ENCODE results near the gene CCDC18.
"Not testable (repeated sequence)": the region's sequence is repeated elsewhere in the genome, so short reads cannot be mapped to it uniquely, and the experiment has no call there.

Gene CCDC18

GRCh38 chr1:93205892-93206566 is 25.5 kb downstream of the CCDC18 start:
- H3K4me1 ChIP-seq (ENCODE audit: control insufficient read depth, insufficient read depth, low read length): no peaks in the 10 kb centered on the region

DNA sequence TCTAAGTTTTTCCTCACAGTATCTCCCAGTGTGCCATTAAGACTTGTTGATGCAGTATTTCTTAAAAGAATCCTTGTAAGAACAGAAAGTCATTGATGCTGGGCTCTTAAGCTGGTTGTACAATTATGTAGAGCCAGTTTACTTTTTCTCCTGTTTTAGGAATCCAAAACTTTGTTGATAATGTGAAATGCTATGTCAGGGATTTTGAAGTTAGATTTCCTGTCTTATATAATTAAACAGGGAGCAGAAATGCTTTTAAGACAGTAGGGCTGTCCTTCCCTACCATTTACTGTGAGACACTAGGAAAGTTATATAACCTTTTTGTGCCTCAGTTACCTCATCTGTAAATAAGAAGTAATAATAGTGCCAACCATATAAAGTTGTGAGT is 26.0 kb downstream of the CCDC18 start:
- Histone ChIP-seq H3K4me1 (ENCODE audit: control insufficient read depth, insufficient read depth, low read length) (no peaks in the 10 kb centered on the region), H3K9me3 (ENCODE audit: control insufficient read depth, insufficient read depth, low read depth, low read length) (no peaks in the 10 kb centered on the region), H3K27ac (ENCODE audit: low read depth, low read length) (no peak overlapping the region), H3K9ac (ENCODE audit: low read length) (no peak overlapping the region), H3K27me3 (ENCODE audit: control insufficient read depth, insufficient read depth, low read length) (no peaks in the 10 kb centered on the region), H3K4me3 (ENCODE audit: low read depth, low read length) (no peak overlapping the region), H3K36me3 (ENCODE audit: control insufficient read depth, insufficient read depth, low read length) (peaks cover 71% of the 10 kb centered on the region)

More at GRCh38 chr1:93205892-93206566, 25.5 kb downstream of the CCDC18 start:
- no peak overlapping the region for H3K27ac ChIP-seq (ENCODE audit: low read depth, low read length)
- no peak overlapping the region for H3K4me3 ChIP-seq (ENCODE audit: low read depth, low read length)
- no peaks in the 10 kb centered on the region for H3K27me3 ChIP-seq (ENCODE audit: control insufficient read depth, insufficient read depth, low read length)
- peaks cover 72% of the 10 kb centered on the region for H3K36me3 ChIP-seq (ENCODE audit: control insufficient read depth, insufficient read depth, low read length)
- no peaks in the 10 kb centered on the region for H3K9me3 ChIP-seq (ENCODE audit: control insufficient read depth, insufficient read depth, low read depth, low read length)
- no peak overlapping the region for H3K9ac ChIP-seq (ENCODE audit: low read length)

DNA sequence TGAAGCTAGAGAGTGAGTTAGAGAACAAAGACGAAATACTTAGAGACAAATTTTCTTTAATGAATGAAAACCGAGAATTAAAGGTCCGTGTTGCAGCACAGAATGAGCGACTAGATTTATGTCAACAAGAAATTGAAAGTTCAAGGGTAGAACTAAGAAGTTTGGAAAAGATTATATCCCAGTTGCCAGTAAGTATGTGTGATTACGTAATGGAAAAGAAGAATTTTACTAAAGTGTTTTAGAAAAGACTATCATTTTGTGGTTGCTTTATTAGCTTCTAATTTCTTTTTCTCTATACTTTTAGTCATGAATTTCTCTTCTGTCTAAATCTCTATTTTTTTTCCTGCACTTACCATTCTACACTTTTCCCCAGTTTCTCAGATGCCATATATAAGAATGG is 26.7 kb downstream of the CCDC18 start:
- H3K9ac ChIP-seq (ENCODE audit: low read length): no peak overlapping the region
- H3K9me3 ChIP-seq (ENCODE audit: control insufficient read depth, insufficient read depth, low read depth, low read length): no peaks in the 10 kb centered on the region
- H3K4me3 ChIP-seq (ENCODE audit: low read depth, low read length): no peak overlapping the region
- no peaks in the 10 kb centered on the region for H3K27me3 ChIP-seq (ENCODE audit: control insufficient read depth, insufficient read depth, low read length)
- H3K4me1 ChIP-seq (ENCODE audit: control insufficient read depth, insufficient read depth, low read length): no peaks in the 10 kb centered on the region
- peaks cover 68% of the 10 kb centered on the region for H3K36me3 ChIP-seq (ENCODE audit: control insufficient read depth, insufficient read depth, low read length)
- no peak overlapping the region for H3K27ac ChIP-seq (ENCODE audit: low read depth, low read length)

DNA sequence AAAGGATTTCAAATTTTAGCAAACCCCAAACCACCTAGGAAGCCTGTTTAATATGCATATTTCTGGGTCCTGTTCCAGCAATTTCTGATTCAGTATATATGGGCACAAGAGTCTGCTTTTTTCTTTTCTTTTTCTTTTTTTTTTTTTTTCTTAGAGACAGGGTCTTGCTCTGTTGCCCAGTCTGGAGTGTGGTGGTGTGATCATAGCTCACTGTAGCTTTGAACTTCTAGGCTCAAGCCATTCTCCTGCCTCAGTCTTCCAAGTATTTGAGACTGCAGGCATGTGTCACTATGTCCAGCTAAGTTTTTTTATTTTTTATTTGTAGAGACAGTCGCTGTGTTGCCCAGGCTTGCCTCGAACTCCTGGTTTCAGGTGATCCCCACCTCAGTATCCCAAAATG is 34.8 kb downstream of the CCDC18 start:
- Histone ChIP-seq H3K27me3 (ENCODE audit: control insufficient read depth, insufficient read depth, low read length) (no peaks in the 10 kb centered on the region), H3K4me1 (ENCODE audit: control insufficient read depth, insufficient read depth, low read length) (no peaks in the 10 kb centered on the region), H3K9ac (ENCODE audit: low read length) (no peak overlapping the region), H3K9me3 (ENCODE audit: control insufficient read depth, insufficient read depth, low read depth, low read length) (no peaks in the 10 kb centered on the region; the same call in 1 of the 2 replicates), H3K27ac (ENCODE audit: low read depth, low read length) (no peak overlapping the region), H3K4me3 (ENCODE audit: low read depth, low read length) (no peak overlapping the region), H3K36me3 (ENCODE audit: control insufficient read depth, insufficient read depth, low read length) (peaks cover 69% of the 10 kb centered on the region)

DNA sequence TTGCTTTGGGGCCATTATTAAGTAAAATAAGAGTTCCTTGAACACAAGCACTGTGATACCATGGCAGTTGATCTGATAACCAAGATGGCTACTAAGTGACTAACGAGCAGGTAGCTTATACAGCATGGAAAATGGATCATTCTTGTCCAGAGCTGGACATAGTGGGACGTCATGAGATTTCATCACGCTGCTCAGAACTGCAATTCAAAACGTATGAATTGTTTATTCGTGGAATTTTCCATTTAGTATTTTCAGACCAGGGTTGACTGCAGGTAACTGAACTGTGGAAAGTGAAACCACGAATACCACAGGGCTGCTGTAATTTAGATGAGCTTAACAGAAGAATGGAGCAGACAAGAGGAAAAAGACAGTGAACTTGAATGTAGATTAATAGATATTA is 38.9 kb downstream of the CCDC18 start:
- Histone ChIP-seq H3K9me3 (ENCODE audit: control insufficient read depth, insufficient read depth, low read depth, low read length) (peaks cover 3% of the 10 kb centered on the region), H3K4me3 (ENCODE audit: low read depth, low read length) (no peak overlapping the region), H3K27ac (ENCODE audit: low read depth, low read length) (no peak overlapping the region), H3K4me1 (ENCODE audit: control insufficient read depth, insufficient read depth, low read length) (no peaks in the 10 kb centered on the region), H3K36me3 (ENCODE audit: control insufficient read depth, insufficient read depth, low read length) (peaks cover 85% of the 10 kb centered on the region), H3K9ac (ENCODE audit: low read length) (no peak overlapping the region), H3K27me3 (ENCODE audit: control insufficient read depth, insufficient read depth, low read length) (no peaks in the 10 kb centered on the region)

DNA sequence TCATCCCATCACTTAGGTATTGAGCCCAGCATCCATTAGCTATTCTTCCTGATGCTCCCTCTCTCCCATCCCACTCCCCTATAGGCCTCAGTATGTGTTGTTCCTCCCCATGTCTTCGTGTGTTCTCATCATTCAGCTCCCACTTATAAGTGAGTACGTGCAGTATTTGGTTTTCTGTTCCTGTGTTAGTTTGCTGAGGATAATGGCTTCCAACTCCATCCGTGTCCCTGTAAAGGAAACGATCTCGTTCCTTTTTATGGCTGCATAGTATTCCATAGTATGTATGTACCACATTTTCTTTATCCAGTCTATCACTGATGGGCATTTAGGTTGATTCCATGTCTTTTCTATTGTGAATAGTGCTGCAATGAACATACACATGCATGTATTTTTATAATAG is 40.2 kb downstream of the CCDC18 start:
- H3K4me1 ChIP-seq (ENCODE audit: control insufficient read depth, insufficient read depth, low read length); H3K9me3 ChIP-seq (ENCODE audit: control insufficient read depth, insufficient read depth, low read depth, low read length); H3K27me3 ChIP-seq (ENCODE audit: control insufficient read depth, insufficient read depth, low read length); H3K4me3 ChIP-seq (ENCODE audit: low read depth, low read length); H3K9ac ChIP-seq (ENCODE audit: low read length); H3K27ac ChIP-seq (ENCODE audit: low read depth, low read length): not testable (repeated sequence)
- peaks cover 86% of the 10 kb centered on the region for H3K36me3 ChIP-seq (ENCODE audit: control insufficient read depth, insufficient read depth, low read length)

DNA sequence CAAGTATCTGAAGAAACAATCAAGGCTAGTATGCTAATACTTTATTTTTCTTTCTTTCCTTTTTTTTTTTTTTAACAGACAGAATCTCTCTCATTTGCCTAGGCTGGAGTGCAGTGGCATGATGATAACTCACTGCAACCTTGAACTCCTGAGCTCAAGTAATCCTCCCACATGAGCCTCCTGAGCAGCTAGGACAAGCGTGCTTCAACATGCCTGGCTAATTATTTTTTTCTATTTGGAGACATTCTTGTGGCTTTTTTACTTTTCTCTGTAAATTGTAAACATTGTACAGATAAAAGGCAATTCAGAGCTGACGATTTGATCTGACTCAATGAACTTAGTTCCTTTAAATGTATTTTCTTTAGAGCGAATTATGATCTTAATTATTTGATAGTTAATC is 41.4 kb downstream of the CCDC18 start:
- peak overlapping the region; percentile 47; the same call in 1 of the 2 replicates for H3K27ac ChIP-seq (ENCODE audit: low read depth, low read length)
- H3K9ac ChIP-seq (ENCODE audit: low read length): no peak overlapping the region
- H3K27me3 ChIP-seq (ENCODE audit: control insufficient read depth, insufficient read depth, low read length): no peaks in the 10 kb centered on the region
- no peaks in the 10 kb centered on the region for H3K4me1 ChIP-seq (ENCODE audit: control insufficient read depth, insufficient read depth, low read length)
- peaks cover 3% of the 10 kb centered on the region for H3K9me3 ChIP-seq (ENCODE audit: control insufficient read depth, insufficient read depth, low read depth, low read length)
- no peak overlapping the region for H3K4me3 ChIP-seq (ENCODE audit: low read depth, low read length)
- H3K36me3 ChIP-seq (ENCODE audit: control insufficient read depth, insufficient read depth, low read length): peaks cover 86% of the 10 kb centered on the region

GRCh38 chr1:93223023-93223675 is 42.6 kb downstream of the CCDC18 start:
- Histone ChIP-seq H3K9me3 (ENCODE audit: control insufficient read depth, insufficient read depth, low read depth, low read length) (peaks cover 3% of the 10 kb centered on the region), H3K4me1 (ENCODE audit: control insufficient read depth, insufficient read depth, low read length) (no peaks in the 10 kb centered on the region), H3K27me3 (ENCODE audit: control insufficient read depth, insufficient read depth, low read length) (no peaks in the 10 kb centered on the region), H3K27ac (ENCODE audit: low read depth, low read length) (no peak overlapping the region), H3K4me3 (ENCODE audit: low read depth, low read length) (no peak overlapping the region), H3K9ac (ENCODE audit: low read length) (no peak overlapping the region), H3K36me3 (ENCODE audit: control insufficient read depth, insufficient read depth, low read length) (peaks cover 81% of the 10 kb centered on the region)

- Histone ChIP-seq H3K9me3 (ENCODE audit: control insufficient read depth, insufficient read depth, low read depth, low read length) (0 out of 2 replicates have a peak, but pooled peaks cover 4% of the 10 kb centered on the region), H3K27me3 (ENCODE audit: control insufficient read depth, insufficient read depth, low read length) (no peaks in the 10 kb centered on the region), H3K9ac (ENCODE audit: low read length) (no peak overlapping the region), H3K4me1 (ENCODE audit: control insufficient read depth, insufficient read depth, low read length) (peaks cover 5% of the 10 kb centered on the region; the same call in 1 of the 2 replicates), H3K36me3 (ENCODE audit: control insufficient read depth, insufficient read depth, low read length) (peaks cover 72% of the 10 kb centered on the region), H3K27ac (ENCODE audit: low read depth, low read length) (no peak overlapping the region), H3K4me3 (ENCODE audit: low read depth, low read length) (no peak overlapping the region)
Observed at GRCh38 chr1:93235261-93235660, 54.7 kb downstream of the CCDC18 start.

DNA sequence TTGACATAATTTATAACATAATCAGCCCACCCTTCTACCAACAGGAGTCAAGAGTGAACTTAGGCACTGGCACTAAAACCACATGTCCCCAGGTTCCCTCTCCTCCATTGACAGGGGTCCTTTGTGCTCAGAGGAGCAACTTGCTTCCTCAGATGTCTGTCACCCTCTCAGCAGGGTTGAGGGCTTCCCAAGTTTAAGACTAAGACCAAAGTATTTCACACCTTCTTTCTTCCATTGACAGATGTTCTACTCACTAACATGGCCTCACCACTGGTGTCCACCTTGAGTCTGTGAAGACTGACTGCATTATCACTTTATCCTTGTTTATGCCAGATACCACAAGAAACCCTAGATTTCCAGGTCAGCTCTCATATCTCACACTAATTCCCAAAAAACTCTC is 56.5 kb downstream of the CCDC18 start:
- Histone ChIP-seq H3K4me3 (ENCODE audit: low read depth, low read length) (no peak overlapping the region), H3K27me3 (ENCODE audit: control insufficient read depth, insufficient read depth, low read length) (no peaks in the 10 kb centered on the region), H3K36me3 (ENCODE audit: control insufficient read depth, insufficient read depth, low read length) (peaks cover 73% of the 10 kb centered on the region), H3K4me1 (ENCODE audit: control insufficient read depth, insufficient read depth, low read length) (peaks cover 5% of the 10 kb centered on the region; the same call in 1 of the 2 replicates), H3K9ac (ENCODE audit: low read length) (no peak overlapping the region), H3K9me3 (ENCODE audit: control insufficient read depth, insufficient read depth, low read depth, low read length) (peaks cover 9% of the 10 kb centered on the region), H3K27ac (ENCODE audit: low read depth, low read length) (no peak overlapping the region)

DNA sequence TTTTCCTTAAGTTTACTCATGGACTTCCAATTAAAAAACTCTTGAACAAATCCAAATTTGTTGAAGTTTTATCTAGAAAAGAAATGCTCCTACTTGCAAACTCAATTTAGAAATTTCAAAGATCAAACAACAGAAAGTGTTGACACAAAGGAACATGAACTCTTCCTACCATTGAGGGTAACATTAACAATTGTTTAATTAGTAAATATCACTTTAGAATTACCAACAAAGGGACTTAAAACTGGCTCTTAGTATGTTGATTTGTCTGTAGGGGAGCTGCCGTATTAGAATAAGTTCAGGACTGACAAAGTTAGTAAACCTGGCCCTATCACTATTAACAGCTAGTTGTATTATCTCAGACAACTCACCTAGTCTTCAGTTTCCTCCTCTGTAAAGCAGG is 57.9 kb downstream of the CCDC18 start:
- Histone ChIP-seq H3K36me3 (ENCODE audit: control insufficient read depth, insufficient read depth, low read length) (peaks cover 74% of the 10 kb centered on the region), H3K27me3 (ENCODE audit: control insufficient read depth, insufficient read depth, low read length) (no peaks in the 10 kb centered on the region), H3K4me3 (ENCODE audit: low read depth, low read length) (no peak overlapping the region), H3K27ac (ENCODE audit: low read depth, low read length) (0 out of 2 replicates have a peak overlapping the region, but pooled peaks have one; percentile 41), H3K9me3 (ENCODE audit: control insufficient read depth, insufficient read depth, low read depth, low read length) (peaks cover 23% of the 10 kb centered on the region), H3K4me1 (ENCODE audit: control insufficient read depth, insufficient read depth, low read length) (peaks cover 5% of the 10 kb centered on the region; the same call in 1 of the 2 replicates), H3K9ac (ENCODE audit: low read length) (no peak overlapping the region)
